WTC11 (cell line): ENCODE results near the gene GALNT11. TPM values are rescaled to one million over a fixed set of nuclear protein-coding genes. Genes with fewer than 3 reads are reported as not detected.

ENCODE experiments used
- ATAC-seq: fragments of 200-7000 bp; cut with Tn5 transposase; 2 replicates; pipeline ENCODE4 v1.10.0; 2021; ENCODE audit warnings: mild to moderate bottlenecking, moderate library complexity
- CTCF ChIA-PET: fragments of 300-600 bp; sonication (Branson Sonifier 250); formaldehyde crosslinking; loops from one replicate; lab custom pipeline; 2021; ENCODE audit warnings: antibody characterized with exemption; lab: Charles Lee
- POLR2A ChIA-PET: fragments of 350-600 bp; sonication (Branson Sonifier 250); formaldehyde crosslinking; loops from one replicate; lab custom pipeline; 2021; ENCODE audit warnings: antibody characterized with exemption; lab: Charles Lee
- DNase-seq: peaks from one replicate; pipeline ENCODE4 v3.0.0; 2021; ENCODE audit warnings: low spot score
- H3K27ac Mint-ChIP-seq: 2 replicates; pipeline ENCODE4 v1.8.0; 2021; ENCODE audit warnings: mixed read lengths
- H3K27me3 Mint-ChIP-seq: 2 replicates; pipeline ENCODE4 v1.8.0; 2021; ENCODE audit warnings: low read depth, mild to moderate bottlenecking, moderate library complexity, mixed read lengths
- H3K36me3 Mint-ChIP-seq: 2 replicates; pipeline ENCODE4 v1.8.0; 2021; ENCODE audit warnings: mixed read lengths
- H3K4me1 Mint-ChIP-seq: 2 replicates; pipeline ENCODE4 v1.8.0; 2022; ENCODE audit warnings: mixed read lengths
- H3K4me3 Mint-ChIP-seq: 2 replicates; pipeline ENCODE4 v1.8.0; 2021; ENCODE audit warnings: mild to moderate bottlenecking, moderate library complexity, mixed read lengths
- H3K9me3 Mint-ChIP-seq: 2 replicates; pipeline ENCODE4 v1.8.0; 2021; ENCODE audit warnings: mixed read lengths
- ARID4B ChIP-seq: sonication (generic); formaldehyde crosslinking; IDR thresholded peaks from 2 replicates; pipeline ENCODE4 v1.8.0; 2023; ENCODE audit warnings: missing genetic modification reagents, mild to moderate bottlenecking, borderline replicate concordance
- ATF1 ChIP-seq: sonication (generic); formaldehyde crosslinking; IDR thresholded peaks from 2 replicates; pipeline ENCODE4 v1.8.1; 2023; ENCODE audit warnings: mild to moderate bottlenecking, moderate library complexity, missing genetic modification reagents
- ATF3 ChIP-seq: sonication (generic); formaldehyde crosslinking; conservative IDR thresholded peaks from 2 replicates; pipeline ENCODE4 v1.8.1; 2022; ENCODE audit warnings: mild to moderate bottlenecking, missing genetic modification reagents
- CREM ChIP-seq: sonication (generic); formaldehyde crosslinking; IDR thresholded peaks from 2 replicates; pipeline ENCODE4 v1.8.1; 2022; ENCODE audit warnings: mild to moderate bottlenecking, missing genetic modification reagents, moderate library complexity
- HMGXB4 ChIP-seq: sonication (generic); formaldehyde crosslinking; IDR thresholded peaks from 2 replicates; pipeline ENCODE4 v1.8.1; 2023; ENCODE audit warnings: mild to moderate bottlenecking, moderate library complexity, missing genetic modification reagents
- IRF2 ChIP-seq: sonication (generic); formaldehyde crosslinking; IDR thresholded peaks from 2 replicates; pipeline ENCODE4 v1.8.0; 2022; ENCODE audit warnings: low read depth, missing genetic modification reagents, borderline replicate concordance
- NR3C1 ChIP-seq: sonication (generic); formaldehyde crosslinking; conservative IDR thresholded peaks from 2 replicates; pipeline ENCODE4 v1.8.1; 2023; ENCODE audit warnings: low read depth, mild to moderate bottlenecking, missing genetic modification reagents
- OVOL2 ChIP-seq: fragments of 250-450 bp; sonication (Bioruptor Pico); IDR thresholded peaks from 2 replicates; pipeline ENCODE4 v1.9.0; 2021; ENCODE audit warnings: mild to moderate bottlenecking, borderline replicate concordance
- RELA ChIP-seq: sonication (generic); formaldehyde crosslinking; IDR thresholded peaks from 2 replicates; pipeline ENCODE4 v1.8.1; 2022; ENCODE audit warnings: missing genetic modification reagents, mild to moderate bottlenecking, borderline replicate concordance
- ZNF138 ChIP-seq: sonication (generic); formaldehyde crosslinking; conservative IDR thresholded peaks from 2 replicates; pipeline ENCODE4 v1.8.1; 2022; ENCODE audit warnings: mild to moderate bottlenecking, moderate library complexity, missing genetic modification reagents
- ZNF263 ChIP-seq: sonication (generic); formaldehyde crosslinking; IDR thresholded peaks from 2 replicates; pipeline ENCODE4 v1.8.1; 2022; ENCODE audit warnings: low read depth, mild to moderate bottlenecking, moderate library complexity, missing genetic modification reagents
- ZNF317 ChIP-seq: sonication (generic); formaldehyde crosslinking; IDR thresholded peaks from 2 replicates; pipeline ENCODE4 v1.8.1; 2023; ENCODE audit warnings: low read depth, mild to moderate bottlenecking, moderate library complexity, missing genetic modification reagents, borderline replicate concordance
- ZNF423 ChIP-seq: fragments of 250-450 bp; sonication (Bioruptor Pico); IDR thresholded peaks from 2 replicates; pipeline ENCODE4 v2.1.2; 2022; ENCODE audit warnings: mild to moderate bottlenecking, moderate library complexity
- ZNF425 ChIP-seq: fragments of 250-450 bp; sonication (Bioruptor Pico); conservative IDR thresholded peaks from 2 replicates; pipeline ENCODE4 v1.9.0; 2021; ENCODE audit warnings: mild to moderate bottlenecking
- ZNF532 ChIP-seq: fragments of 250-450 bp; sonication (Bioruptor Pico); IDR thresholded peaks from 2 replicates; pipeline ENCODE4 v1.9.0; 2021; ENCODE audit warnings: mild to moderate bottlenecking, borderline replicate concordance
- total RNA-seq: library from RNA; stranded (reverse); gene quantifications from 3 replicates; pipeline ENCODE4 v1.2.3, GENCODE V29; 2021

The GALNT11 gene
- total RNA-seq, 1 experiment from 2014 or later: 24.0 TPM

- ATAC-seq: no peak
- CTCF ChIA-PET: interaction anchor here (1.3 kb wide), 1 partner anchor 9 kb away, joined by 3 read pairs; no protein-coding TSS in a partner anchor
- no peak for DNase-seq
- H3K9me3 Mint-ChIP-seq: peaks cover 16% of the 10 kb centered on the region
- H3K27ac Mint-ChIP-seq: peak overlapping the region; percentile 3; the same call in 1 of the 2 replicates
- no peak overlapping the region for H3K4me3 Mint-ChIP-seq
- no peak for TF ChIP-seq ZNF138
- TF ChIP-seq RELA (CRISPR knock-in tag): no peak
- TF ChIP-seq ATF3 (CRISPR knock-in tag): no peak
- TF ChIP-seq ARID4B (CRISPR knock-in tag): no peak
- no peak for TF ChIP-seq IRF2 (CRISPR knock-in tag)
- TF ChIP-seq ZNF532 (CRISPR knock-in tag): no peak
- POLR2A ChIA-PET: no interaction called here
- H3K36me3 Mint-ChIP-seq: peaks cover 15% of the 10 kb centered on the region
- no peaks in the 10 kb centered on the region for H3K27me3 Mint-ChIP-seq
- peaks cover 47% of the 10 kb centered on the region for H3K4me1 Mint-ChIP-seq
Observed at GRCh38 chr7:152085131-152085530, 59.7 kb downstream of the GALNT11 start.

GRCh38 chr7:152086513-152086912 is 61.0 kb downstream of the GALNT11 start:
- ATAC-seq (no peak), DNase-seq (no peak)
- Mint-ChIP-seq H3K27me3 (no peaks in the 10 kb centered on the region), H3K4me1 (peaks cover 39% of the 10 kb centered on the region), H3K36me3 (peaks cover 15% of the 10 kb centered on the region), H3K4me3 (no peak overlapping the region), H3K27ac (0 out of 2 replicates have a peak overlapping the region, but pooled peaks have one; percentile 30), H3K9me3 (peaks cover 16% of the 10 kb centered on the region)
- ChIA-PET POLR2A (no interaction called here), CTCF (no interaction called here)
- TF ChIP-seq HMGXB4 (CRISPR knock-in tag) (no peak), ZNF263 (CRISPR knock-in tag) (no peak), ATF1 (CRISPR knock-in tag) (no peak), ZNF317 (CRISPR knock-in tag) (no peak), ZNF532 (CRISPR knock-in tag) (no peak), NR3C1 (CRISPR knock-in tag) (no peak), ZNF423 (CRISPR knock-in tag) (no peak), OVOL2 (CRISPR knock-in tag) (no peak), ZNF425 (CRISPR knock-in tag) (no peak), CREM (CRISPR knock-in tag) (no peak)
